ENCODE results near the gene CACHD1. TPM values are rescaled to one million over a fixed set of nuclear protein-coding genes. Genes with fewer than 3 reads are reported as not detected.
A peak's percentile ranks its signal among the peaks of the same experiment; 100 is the strongest.

Gene CACHD1
- total RNA-seq, 2 donors from 2014 or later, result 3.5 to 9.2 TPM

GRCh38 chr1:64564891-64565290, 95.0 kb downstream of the CACHD1 start:
- no peak for ATAC-seq
- intact Hi-C loops (cut with DNase I), result no loop called here
- no peak for DNase-seq

GRCh38 chr1:64567426-64568170, 97.7 kb downstream of the CACHD1 start:
- DNase-seq, result no peak
- intact Hi-C loops (cut with DNase I), result no loop called here
- ATAC-seq, result no peak

- no peak for ATAC-seq
- intact Hi-C loops (cut with DNase I), result no loop called here
- DNase-seq, result no peak
These were observed 98.2 kb downstream of the CACHD1 start for GRCh38 chr1:64568171-64568450.

GRCh38 chr1:64569411-64569810, 99.5 kb downstream of the CACHD1 start:
- no peak for ATAC-seq

GRCh38 chr1:64570267-64570855, 100.4 kb downstream of the CACHD1 start:
- DNase-seq (no peak), ATAC-seq (no peak)
- intact Hi-C loops (cut with DNase I), result no loop called here

More at GRCh38 chr1:64569411-64569810, 99.5 kb downstream of the CACHD1 start:
- intact Hi-C loops (cut with DNase I), result no loop called here
- no peak for DNase-seq

GRCh38 chr1:64572222-64572900, 102.4 kb downstream of the CACHD1 start:
- intact Hi-C loops (cut with DNase I), result no loop called here
- ATAC-seq (no peak), DNase-seq (no peak)

- no peak for DNase-seq
- ATAC-seq, result no peak
- intact Hi-C loops (cut with DNase I), result no loop called here
These were observed 104.4 kb downstream of the CACHD1 start for GRCh38 chr1:64574301-64574700.

GRCh38 chr1:64575881-64576676, 106.2 kb downstream of the CACHD1 start:
- intact Hi-C loops (cut with DNase I), result no loop called here
- DNase-seq, result no peak
- ATAC-seq, result no peak

- DNase-seq (no peak), ATAC-seq (peak; percentile 17 to 41)
- intact Hi-C loops (cut with DNase I), result no loop called here
These were observed 108.5 kb downstream of the CACHD1 start for GRCh38 chr1:64578270-64578973.

GRCh38 chr1:64579767-64580166, 109.8 kb downstream of the CACHD1 start:
- DNase-seq (no peak), ATAC-seq (no peak)
- intact Hi-C loops (cut with DNase I), result no loop called here

- intact Hi-C loops (cut with DNase I), result no loop called here
- ATAC-seq (peak in 1 of 2 donors; percentile 27), DNase-seq (no peak)
These were observed 111.4 kb downstream of the CACHD1 start for GRCh38 chr1:64581135-64581842.

GRCh38 chr1:64581843-64582185, 111.9 kb downstream of the CACHD1 start:
- DNase-seq (no peak), ATAC-seq (peak; percentile 36 to 41)
- intact Hi-C loops (cut with DNase I), result no loop called here

- intact Hi-C loops (cut with DNase I), result no loop called here
- DNase-seq (no peak), ATAC-seq (no peak)
These were observed 114.5 kb downstream of the CACHD1 start for GRCh38 chr1:64584479-64584878.

- intact Hi-C loops (cut with DNase I), result no loop called here
- no peak for ATAC-seq
These were observed 118.9 kb downstream of the CACHD1 start for GRCh38 chr1:64588876-64589275.

GRCh38 chr1:64590316-64590715, 120.4 kb downstream of the CACHD1 start:
- no peak for DNase-seq
- intact Hi-C loops (cut with DNase I), result no loop called here
- ATAC-seq, result no peak

More at GRCh38 chr1:64588876-64589275, 118.9 kb downstream of the CACHD1 start:
- DNase-seq, result no peak

- no peak for ATAC-seq
- intact Hi-C loops (cut with DNase I), result no loop called here
- DNase-seq, result no peak
These were observed 124.5 kb downstream of the CACHD1 start for GRCh38 chr1:64594446-64594845.

- intact Hi-C loops (cut with DNase I), result no loop called here
- DNase-seq, result no peak
- ATAC-seq, result no peak
These were observed 126.1 kb downstream of the CACHD1 start for GRCh38 chr1:64595871-64596515.

- ATAC-seq (no peak), DNase-seq (no peak)
- intact Hi-C loops (cut with DNase I), result no loop called here
These were observed 127.2 kb downstream of the CACHD1 start for GRCh38 chr1:64597113-64597512.
